ENCODE data around the gene KAZN. TPM values are rescaled to one million over a fixed set of nuclear protein-coding genes. Genes with fewer than 3 reads are reported as not detected.

Gene KAZN
- total RNA-seq, 1 donor from 2014 or later: 11.6 TPM

- DNase-seq (ENCODE audit: low read depth, low spot score): no peak
- Mint-ChIP-seq H3K4me1 (peaks cover 4% of the 10 kb centered on the region), H3K27me3 (ENCODE audit: low read depth) (peaks cover 58% of the 10 kb centered on the region), H3K4me3 (no peak overlapping the region), H3K36me3 (ENCODE audit: low read depth) (peaks cover 5% of the 10 kb centered on the region), H3K9me3 (peaks cover 2% of the 10 kb centered on the region), H3K27ac (ENCODE audit: unreplicated experiment) (no peak overlapping the region)
- no peak for TF ChIP-seq CTCF (conservative IDR thresholded peaks at IDR 0.05)
Observed at GRCh38 chr1:15099441-15100120, 501.1 kb downstream of the KAZN start.

GRCh38 chr1:15100121-15100879 lies 501.8 kb downstream of the KAZN start:
- peak; percentile 96 for TF ChIP-seq CTCF (conservative IDR thresholded peaks at IDR 0.05)
- Mint-ChIP-seq H3K4me3 (no peak overlapping the region), H3K9me3 (peaks cover 3% of the 10 kb centered on the region), H3K27me3 (ENCODE audit: low read depth) (peaks cover 59% of the 10 kb centered on the region), H3K27ac (ENCODE audit: unreplicated experiment) (no peak overlapping the region), H3K4me1 (peaks cover 4% of the 10 kb centered on the region), H3K36me3 (ENCODE audit: low read depth) (peaks cover 5% of the 10 kb centered on the region)
- DNase-seq (ENCODE audit: low read depth, low spot score): peak; percentile 53

DNA sequence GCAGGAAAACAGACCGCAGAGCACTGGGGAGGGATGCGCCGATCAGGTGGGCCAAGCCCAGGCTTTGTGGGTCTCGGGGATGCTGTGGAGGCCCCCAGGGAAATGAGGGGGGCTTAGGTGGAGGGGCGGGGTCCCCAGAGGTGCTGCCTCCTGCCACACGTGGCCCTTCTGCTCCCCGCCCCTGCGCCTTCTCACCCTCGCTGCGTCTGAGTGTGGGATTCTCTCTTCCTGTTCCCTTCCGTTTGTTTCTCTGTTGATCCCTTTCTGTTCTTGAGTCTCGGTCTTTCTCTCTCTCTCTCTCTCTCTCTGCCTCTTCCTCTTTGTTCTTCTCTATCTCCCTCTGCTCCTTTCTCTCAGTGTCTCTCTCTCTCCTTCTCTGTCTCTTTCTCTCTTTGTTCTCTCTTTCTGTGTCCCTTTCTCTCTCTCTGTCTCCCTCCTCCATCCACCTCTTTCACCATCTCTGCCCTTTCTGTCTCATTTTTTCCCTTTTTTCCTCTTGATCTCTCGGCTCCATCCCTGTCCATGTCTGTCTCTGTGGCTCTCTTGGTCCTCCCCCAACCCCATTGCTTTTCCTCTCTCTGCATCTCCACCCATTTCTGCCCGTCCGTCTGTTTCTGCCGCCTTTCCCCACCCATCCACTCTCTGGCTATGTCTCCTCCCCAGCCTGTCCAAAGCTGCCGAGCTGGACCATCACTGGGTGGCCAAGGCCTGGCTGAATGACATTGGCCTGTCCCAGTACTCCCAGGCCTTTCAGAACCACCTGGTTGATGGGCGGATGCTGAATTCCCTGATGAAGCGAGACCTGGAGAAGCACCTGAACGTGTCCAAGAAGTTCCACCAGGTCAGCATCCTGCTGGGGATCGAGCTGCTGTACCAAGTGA lies 502.6 kb downstream of the KAZN start:
- Mint-ChIP-seq H3K9me3 (peaks cover 3% of the 10 kb centered on the region), H3K27me3 (ENCODE audit: low read depth) (peaks cover 56% of the 10 kb centered on the region), H3K36me3 (ENCODE audit: low read depth) (peaks cover 5% of the 10 kb centered on the region), H3K27ac (ENCODE audit: unreplicated experiment) (no peak overlapping the region), H3K4me3 (no peak overlapping the region), H3K4me1 (peaks cover 4% of the 10 kb centered on the region)
- no peak for TF ChIP-seq CTCF (conservative IDR thresholded peaks at IDR 0.05)
- DNase-seq (ENCODE audit: low read depth, low spot score): no peak

GRCh38 chr1:15101801-15102200 lies 503.3 kb downstream of the KAZN start:
- Mint-ChIP-seq H3K36me3 (ENCODE audit: low read depth) (peaks cover 5% of the 10 kb centered on the region), H3K4me1 (peaks cover 4% of the 10 kb centered on the region), H3K4me3 (no peak overlapping the region), H3K9me3 (peaks cover 3% of the 10 kb centered on the region), H3K27me3 (ENCODE audit: low read depth) (peaks cover 63% of the 10 kb centered on the region), H3K27ac (ENCODE audit: unreplicated experiment) (no peak overlapping the region)
- DNase-seq (ENCODE audit: low read depth, low spot score): no peak
- no peak for TF ChIP-seq CTCF (conservative IDR thresholded peaks at IDR 0.05)

- peaks cover 5% of the 10 kb centered on the region for H3K4me1 Mint-ChIP-seq
- no peak for DNase-seq (ENCODE audit: low read depth, low spot score)
- H3K27ac Mint-ChIP-seq (ENCODE audit: unreplicated experiment): no peak overlapping the region
- H3K4me3 Mint-ChIP-seq: no peak overlapping the region
- peaks cover 63% of the 10 kb centered on the region for H3K27me3 Mint-ChIP-seq (ENCODE audit: low read depth)
- peaks cover 5% of the 10 kb centered on the region for H3K36me3 Mint-ChIP-seq (ENCODE audit: low read depth)
- peaks cover 3% of the 10 kb centered on the region for H3K9me3 Mint-ChIP-seq
- TF ChIP-seq CTCF (conservative IDR thresholded peaks at IDR 0.05): no peak
Observed at GRCh38 chr1:15102646-15103045, 504.2 kb downstream of the KAZN start.

Data from neural crest cell (in vitro differentiated cells).